Endodermal cell (in vitro differentiated cells): ENCODE measurements around the gene SORL1. TPM values are rescaled to one million over a fixed set of nuclear protein-coding genes. Genes with fewer than 3 reads are reported as not detected.

Experiments used
- DNase-seq: peaks from one replicate; pipeline ENCODE4 v3.0.0-alpha.2; 2017
- H3K27ac ChIP-seq: 2 replicates; pipeline ENCODE4 v1.5.1; 2013; ENCODE audit warnings: mild to moderate bottlenecking, low read depth, low read length, moderate library complexity
- H3K27me3 ChIP-seq: 2 replicates; pipeline ENCODE4 v1.6.1; 2013; ENCODE audit warnings: mild to moderate bottlenecking, low read length, moderate library complexity; ENCODE audit not compliant: insufficient read depth, control insufficient read depth, poor library complexity, severe bottlenecking
- H3K36me3 ChIP-seq: 2 replicates; pipeline ENCODE4 v1.7.0; 2013; ENCODE audit warnings: mild to moderate bottlenecking, low read length, moderate library complexity; ENCODE audit not compliant: control insufficient read depth, insufficient read depth
- H3K4me1 ChIP-seq: one replicate; pipeline ENCODE4 v1.7.0; 2013; ENCODE audit warnings: low read length; ENCODE audit not compliant: control insufficient read depth, insufficient read depth
- H3K4me3 ChIP-seq: 2 replicates; pipeline ENCODE4 v1.5.1; 2013; ENCODE audit warnings: mild to moderate bottlenecking, low read length, moderate library complexity
- H3K9ac ChIP-seq: 2 replicates; pipeline ENCODE4 v1.6.1; 2013; ENCODE audit warnings: mild to moderate bottlenecking, low read length, moderate library complexity; ENCODE audit not compliant: poor library complexity, severe bottlenecking; ENCODE audit errors: extremely low read depth
- H3K9me3 ChIP-seq: 2 replicates; pipeline ENCODE4 v1.6.1; 2013; ENCODE audit warnings: mild to moderate bottlenecking, low read length, moderate library complexity; ENCODE audit not compliant: control insufficient read depth
- H3K27ac Mint-ChIP-seq: 2 replicates; pipeline ENCODE4 v1.8.0; 2020; ENCODE audit warnings: mixed read lengths
- H3K27me3 Mint-ChIP-seq: 2 replicates; pipeline ENCODE4 v1.8.0; 2021; ENCODE audit warnings: mild to moderate bottlenecking, mixed read lengths; ENCODE audit not compliant: insufficient read depth
- H3K36me3 Mint-ChIP-seq: 2 replicates; pipeline ENCODE4 v1.8.0; 2020; ENCODE audit warnings: low read depth, mixed read lengths
- H3K4me1 Mint-ChIP-seq: 2 replicates; pipeline ENCODE4 v1.8.0; 2020; ENCODE audit warnings: mixed read lengths
- H3K4me3 Mint-ChIP-seq: 2 replicates; pipeline ENCODE4 v1.8.0; 2020; ENCODE audit warnings: mild to moderate bottlenecking, moderate library complexity, mixed read lengths
- H3K9me3 Mint-ChIP-seq: 2 replicates; pipeline ENCODE4 v1.8.0; 2020; ENCODE audit warnings: mild to moderate bottlenecking, mixed read lengths
- CTCF ChIP-seq: fragments of 200-600 bp; sonication (generic); conservative IDR thresholded peaks from 2 replicates; pipeline ENCODE4 v1.5.0; 2021; ENCODE audit warnings: antibody characterized with exemption, mild to moderate bottlenecking
- whole genome bisulfite sequencing, 2 experiments: methylation state at CpG; one replicate each; pipeline versions ENCODE4 v1.1.5 to v1.1.7; 2013; ENCODE audit warnings: missing lambda C conversion rate in 2 of 2, mixed read lengths in 1 of 2; ENCODE audit not compliant: insufficient coverage in 1 of 2, insufficient read length in 1 of 2; 5-methylcytosine and 5-hydroxymethylcytosine counted together
- total RNA-seq, 2 donors: library from RNA; stranded (reverse); fragmentation: NEBNext Ultra II Directional in 1 of 2; extraction: Animal tissue kit (Norgen Biotek cat#: 25700) in 1 of 2; gene quantifications; 2 replicates in 1 of 2; 3 replicates in 1 of 2; pipeline ENCODE4 v1.2.1, GENCODE V29; 2021

The SORL1 gene
- total RNA-seq, 2 donors from 2014 or later: 56.4 to 57.5 TPM

- TF ChIP-seq CTCF: no peak
- DNase-seq: no peak
- peaks cover 25% of the 10 kb centered on the region for H3K27me3 Mint-ChIP-seq
- H3K9ac ChIP-seq: no peak overlapping the region
- no peak overlapping the region for H3K27ac ChIP-seq
- 11 to 23% methylated on average over 3 to 7 of the region's 8 CpGs for WGBS, 2 experiments
- H3K27me3 ChIP-seq: peaks cover 5% of the 10 kb centered on the region
- peak overlapping the region; percentile 48 for H3K4me3 Mint-ChIP-seq
- no peaks in the 10 kb centered on the region for H3K9me3 ChIP-seq
- peaks cover 10% of the 10 kb centered on the region for H3K4me1 ChIP-seq
- H3K27ac Mint-ChIP-seq: no peak overlapping the region
- H3K36me3 ChIP-seq: no peaks in the 10 kb centered on the region
- H3K4me3 ChIP-seq: no peak overlapping the region
- H3K4me1 Mint-ChIP-seq: peaks cover 18% of the 10 kb centered on the region
- H3K9me3 Mint-ChIP-seq: peaks cover 3% of the 10 kb centered on the region
- no peaks in the 10 kb centered on the region for H3K36me3 Mint-ChIP-seq
Observed at GRCh38 chr11:121427400-121427744, 24.7 kb upstream of the SORL1 start.

- no peak overlapping the region for H3K9ac ChIP-seq
- peaks cover 10% of the 10 kb centered on the region for H3K4me1 ChIP-seq
- peaks cover 18% of the 10 kb centered on the region for H3K4me1 Mint-ChIP-seq
- H3K36me3 Mint-ChIP-seq: no peaks in the 10 kb centered on the region
- DNase-seq: no peak
- H3K27ac Mint-ChIP-seq: no peak overlapping the region
- no peaks in the 10 kb centered on the region for H3K9me3 ChIP-seq
- no peak overlapping the region for H3K27ac ChIP-seq
- H3K27me3 Mint-ChIP-seq: peaks cover 16% of the 10 kb centered on the region
- TF ChIP-seq CTCF: no peak
- peaks cover 5% of the 10 kb centered on the region for H3K27me3 ChIP-seq
- 78 to 91% methylated on average over 3 of the region's 3 CpGs for WGBS, 2 experiments
- H3K36me3 ChIP-seq: no peaks in the 10 kb centered on the region
- H3K4me3 ChIP-seq: no peak overlapping the region
- peaks cover 2% of the 10 kb centered on the region for H3K9me3 Mint-ChIP-seq
- no peak overlapping the region for H3K4me3 Mint-ChIP-seq
Observed at GRCh38 chr11:121429556-121429955, 22.6 kb upstream of the SORL1 start.

- no peaks in the 10 kb centered on the region for H3K27me3 ChIP-seq
- Mint-ChIP-seq H3K9me3 (no peaks in the 10 kb centered on the region), H3K4me1 (peaks cover 24% of the 10 kb centered on the region), H3K27ac (no peak overlapping the region), H3K27me3 (peaks cover 10% of the 10 kb centered on the region), H3K4me3 (no peak overlapping the region), H3K36me3 (no peaks in the 10 kb centered on the region)
- no peak overlapping the region for H3K4me3 ChIP-seq
- 88 to 93% methylated on average over 1 to 3 of the region's 4 CpGs for WGBS, 2 experiments
- TF ChIP-seq CTCF: no peak
- no peak overlapping the region for H3K27ac ChIP-seq
- peak; percentile 36 for DNase-seq
- H3K9ac ChIP-seq: no peak overlapping the region
- H3K9me3 ChIP-seq: no peaks in the 10 kb centered on the region
- peaks cover 7% of the 10 kb centered on the region for H3K4me1 ChIP-seq
- no peaks in the 10 kb centered on the region for H3K36me3 ChIP-seq
Observed at GRCh38 chr11:121431820-121432526, 20.1 kb upstream of the SORL1 start.
